HG03342 (cell line): ENCODE measurements around the gene ZNRF3.
"Not testable (repeated sequence)": the region's sequence is repeated elsewhere in the genome, so short reads cannot be mapped to it uniquely, and the experiment has no call there.

ENCODE experiments used
- ATAC-seq: cut with Tn5 transposase; IDR thresholded peaks from one replicate; pipeline ENCODE4 v1.9.1; 2021; ENCODE audit warnings: mild to moderate bottlenecking, moderate library complexity; ENCODE audit not compliant: unreplicated experiment

ZNRF3 gene

GRCh38 chr22:29000641-29001040 lies 117.3 kb downstream of the ZNRF3 start:
- ATAC-seq: no peak

GRCh38 chr22:29002603-29003002 lies 119.2 kb downstream of the ZNRF3 start:
- ATAC-seq: no peak

GRCh38 chr22:29003552-29003951 lies 120.2 kb downstream of the ZNRF3 start:
- no peak for ATAC-seq

GRCh38 chr22:29003975-29004646 lies 120.7 kb downstream of the ZNRF3 start:
- no peak for ATAC-seq

- no peak for ATAC-seq
These were observed 121.4 kb downstream of the ZNRF3 start for GRCh38 chr22:29004647-29005371.

GRCh38 chr22:29005754-29006153 lies 122.4 kb downstream of the ZNRF3 start:
- not testable (repeated sequence) for ATAC-seq

GRCh38 chr22:29006346-29006745 lies 123.0 kb downstream of the ZNRF3 start:
- ATAC-seq: no peak

- no peak for ATAC-seq
These were observed 125.8 kb downstream of the ZNRF3 start for GRCh38 chr22:29009148-29009547.

GRCh38 chr22:29011240-29012100 lies 128.1 kb downstream of the ZNRF3 start:
- no peak for ATAC-seq

GRCh38 chr22:29012101-29012433 lies 128.7 kb downstream of the ZNRF3 start:
- no peak for ATAC-seq

GRCh38 chr22:29012952-29013351 lies 129.6 kb downstream of the ZNRF3 start:
- ATAC-seq: no peak

GRCh38 chr22:29014293-29014692 lies 130.9 kb downstream of the ZNRF3 start:
- ATAC-seq: no peak

- no peak for ATAC-seq
These were observed 131.4 kb downstream of the ZNRF3 start for GRCh38 chr22:29014773-29015172.

GRCh38 chr22:29016067-29016938 lies 132.9 kb downstream of the ZNRF3 start:
- no peak for ATAC-seq

GRCh38 chr22:29018293-29019189 lies 135.2 kb downstream of the ZNRF3 start:
- no peak for ATAC-seq

- no peak for ATAC-seq
These were observed 138.9 kb downstream of the ZNRF3 start for GRCh38 chr22:29022101-29022817.

- ATAC-seq: no peak
These were observed 139.9 kb downstream of the ZNRF3 start for GRCh38 chr22:29023172-29023796.

GRCh38 chr22:29026579-29026978 lies 143.2 kb downstream of the ZNRF3 start:
- no peak for ATAC-seq

- no peak for ATAC-seq
These were observed 145.1 kb downstream of the ZNRF3 start for GRCh38 chr22:29028468-29028867.
